Measurements from ENCODE around the gene FKBP11.

Gene FKBP11

GRCh38 chr12:48925304-48926011 is at the start of gene FKBP11:
FKBP11 (minus strand) TSS chr12:48925492; CDS start chr12:48925428, 64 bp downstream.
- peak within 1 kb of the TSS; percentile 64 to 93 (median 82) for H3K4me3 ChIP-seq
- H3K27ac ChIP-seq, result peak within 1 kb of the TSS; percentile 20 to 94 (median 82)

GRCh38 chr12:48973941-48974673 is 48.8 kb upstream of the FKBP11 start:
- Histone ChIP-seq H3K4me3 (no peak overlapping the region), H3K27ac (no peak overlapping the region)

GRCh38 chr12:48973531-48973930 is 48.2 kb upstream of the FKBP11 start:
- H3K27ac ChIP-seq, result no peak overlapping the region
- no peak overlapping the region for H3K4me3 ChIP-seq

- Histone ChIP-seq H3K4me3 (no peak overlapping the region), H3K27ac (no peak overlapping the region)
Observed at GRCh38 chr12:48972952-48973483, 47.7 kb upstream of the FKBP11 start.

- no peak overlapping the region for H3K4me3 ChIP-seq
- no peak overlapping the region for H3K27ac ChIP-seq
Observed at GRCh38 chr12:48972213-48972951, 47.1 kb upstream of the FKBP11 start.

- peak overlapping the region in 10 of 21 experiments; percentile 26 to 81 (median 62) for H3K27ac ChIP-seq
- peak overlapping the region in 3 of 7 experiments; percentile 12 to 35 (median 35) for H3K4me3 ChIP-seq
Observed at GRCh38 chr12:48970702-48971334, 45.5 kb upstream of the FKBP11 start.

GRCh38 chr12:48969833-48970701 is 44.8 kb upstream of the FKBP11 start:
- peak overlapping the region in 5 of 7 experiments; percentile 1 to 35 (median 12) for H3K4me3 ChIP-seq
- peak overlapping the region in 12 of 21 experiments; percentile 26 to 81 (median 57) for H3K27ac ChIP-seq

- Histone ChIP-seq H3K4me3 (peak overlapping the region in 3 of 7 experiments; percentile 5 to 35 (median 35)), H3K27ac (peak overlapping the region in 7 of 21 experiments; percentile 20 to 79 (median 29))
Observed at GRCh38 chr12:48969160-48969771, 44.0 kb upstream of the FKBP11 start.

- Histone ChIP-seq H3K27ac (peak overlapping the region in 1 of 21 experiments; percentile 75), H3K4me3 (no peak overlapping the region)
Observed at GRCh38 chr12:48968467-48968866, 43.2 kb upstream of the FKBP11 start.

GRCh38 chr12:48967991-48968390 is 42.7 kb upstream of the FKBP11 start:
- no peak overlapping the region for H3K4me3 ChIP-seq
- no peak overlapping the region for H3K27ac ChIP-seq

- no peak overlapping the region for H3K27ac ChIP-seq
- no peak overlapping the region for H3K4me3 ChIP-seq
Observed at GRCh38 chr12:48966177-48966895, 41.0 kb upstream of the FKBP11 start.

GRCh38 chr12:48965298-48965838 is 40.1 kb upstream of the FKBP11 start:
- Histone ChIP-seq H3K27ac (no peak overlapping the region), H3K4me3 (no peak overlapping the region)

- Histone ChIP-seq H3K27ac (no peak overlapping the region), H3K4me3 (no peak overlapping the region)
Observed at GRCh38 chr12:48961801-48962200, 36.5 kb upstream of the FKBP11 start.

- Histone ChIP-seq H3K27ac (no peak overlapping the region), H3K4me3 (no peak overlapping the region)
Observed at GRCh38 chr12:48961331-48961730, 36.0 kb upstream of the FKBP11 start.

GRCh38 chr12:48960834-48961233 is 35.5 kb upstream of the FKBP11 start:
- H3K4me3 ChIP-seq, result no peak overlapping the region
- H3K27ac ChIP-seq, result no peak overlapping the region

GRCh38 chr12:48958049-48958388 is 32.7 kb upstream of the FKBP11 start:
- Histone ChIP-seq H3K4me3 (peak overlapping the region in 6 of 7 experiments; percentile 68 to 99 (median 92)), H3K27ac (peak overlapping the region in 14 of 21 experiments; percentile 70 to 96 (median 88))
